ENCODE measurements around the gene AGPS. TPM values are rescaled to one million over a fixed set of nuclear protein-coding genes. Genes with fewer than 3 reads are reported as not detected.
"Not testable (repeated sequence)": the region's sequence is repeated elsewhere in the genome, so short reads cannot be mapped to it uniquely, and the experiment has no call there.

The AGPS gene
- total RNA-seq, 1 experiment from 2014 or later = 46.7 TPM

DNA sequence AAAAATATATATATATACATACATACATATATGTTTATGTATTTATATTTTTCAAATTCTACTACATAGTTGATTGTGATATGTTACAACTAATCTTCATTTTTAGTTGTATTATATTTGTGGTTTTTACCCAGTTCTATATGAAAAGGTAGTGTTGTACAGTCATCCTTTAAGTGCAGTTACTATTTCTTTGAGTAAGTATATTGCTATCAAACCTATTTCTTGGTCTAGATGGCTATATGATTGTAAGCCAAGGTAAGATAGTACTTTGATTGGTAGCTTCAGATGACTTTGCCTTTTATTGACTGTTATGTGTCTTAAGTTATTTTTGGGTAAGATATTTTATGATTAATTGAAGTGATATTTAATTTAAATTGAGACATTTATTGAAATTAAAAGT, 89.6 kb downstream of the AGPS start:
- BruUV-seq (replicated peaks) = no TSS peak
- POLR2A ChIA-PET (ENCODE audit: low non-redundant PET) = no interaction called here
- H3K27me3 ChIP-seq (replicated peaks; ENCODE audit: insufficient read depth, low read depth, low read length, poor library complexity) = no peaks in the 10 kb centered on the region
- TF ChIP-seq, protein P1, sequence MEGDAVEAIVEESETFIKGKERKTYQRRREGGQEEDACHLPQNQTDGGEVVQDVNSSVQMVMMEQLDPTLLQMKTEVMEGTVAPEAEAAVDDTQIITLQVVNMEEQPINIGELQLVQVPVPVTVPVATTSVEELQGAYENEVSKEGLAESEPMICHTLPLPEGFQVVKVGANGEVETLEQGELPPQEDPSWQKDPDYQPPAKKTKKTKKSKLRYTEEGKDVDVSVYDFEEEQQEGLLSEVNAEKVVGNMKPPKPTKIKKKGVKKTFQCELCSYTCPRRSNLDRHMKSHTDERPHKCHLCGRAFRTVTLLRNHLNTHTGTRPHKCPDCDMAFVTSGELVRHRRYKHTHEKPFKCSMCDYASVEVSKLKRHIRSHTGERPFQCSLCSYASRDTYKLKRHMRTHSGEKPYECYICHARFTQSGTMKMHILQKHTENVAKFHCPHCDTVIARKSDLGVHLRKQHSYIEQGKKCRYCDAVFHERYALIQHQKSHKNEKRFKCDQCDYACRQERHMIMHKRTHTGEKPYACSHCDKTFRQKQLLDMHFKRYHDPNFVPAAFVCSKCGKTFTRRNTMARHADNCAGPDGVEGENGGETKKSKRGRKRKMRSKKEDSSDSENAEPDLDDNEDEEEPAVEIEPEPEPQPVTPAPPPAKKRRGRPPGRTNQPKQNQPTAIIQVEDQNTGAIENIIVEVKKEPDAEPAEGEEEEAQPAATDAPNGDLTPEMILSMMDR (conservative IDR thresholded peaks at IDR 0.05; ENCODE audit: low read depth, low read length) = no peak
- no peak for TF ChIP-seq EZH2 (IDR thresholded peaks at IDR 0.05; ENCODE audit: borderline replicate concordance, low read depth, low read length, poor library complexity, severe bottlenecking)
- no peak overlapping the region for H3K27ac ChIP-seq (ENCODE audit: low read depth, low read length, poor library complexity, severe bottlenecking)
- no peak for DNase-seq (ENCODE audit: low spot score)
- intact Hi-C loops (cut with micrococcal nuclease; ENCODE audit: unreplicated experiment) = no loop called here
- CTCF ChIA-PET = no interaction called here
- H3K9me3 ChIP-seq (ENCODE audit: low read depth, low read length, poor library complexity, severe bottlenecking) = peaks cover 15% of the 10 kb centered on the region
- no peak overlapping the region for H3K4me3 ChIP-seq (ENCODE audit: low read depth, low read length, poor library complexity, severe bottlenecking)
- H3K4me1 ChIP-seq (ENCODE audit: insufficient read depth, low read length, poor library complexity, severe bottlenecking) = peaks cover 21% of the 10 kb centered on the region
- no peaks in the 10 kb centered on the region for H3K36me3 ChIP-seq (ENCODE audit: insufficient read depth, low read length, poor library complexity, severe bottlenecking)

- Histone ChIP-seq H3K36me3 (ENCODE audit: insufficient read depth, low read length, poor library complexity, severe bottlenecking) (no peaks in the 10 kb centered on the region), H3K27ac (ENCODE audit: low read depth, low read length, poor library complexity, severe bottlenecking) (no peak overlapping the region), H3K4me1 (ENCODE audit: insufficient read depth, low read length, poor library complexity, severe bottlenecking) (peaks cover 24% of the 10 kb centered on the region), H3K9me3 (ENCODE audit: low read depth, low read length, poor library complexity, severe bottlenecking) (peaks cover 7% of the 10 kb centered on the region), H3K27me3 (replicated peaks; ENCODE audit: insufficient read depth, low read depth, low read length, poor library complexity) (no peaks in the 10 kb centered on the region), H3K4me3 (ENCODE audit: low read depth, low read length, poor library complexity, severe bottlenecking) (no peak overlapping the region)
- no TSS peak for BruUV-seq (replicated peaks)
- no peak for TF ChIP-seq EZH2 (IDR thresholded peaks at IDR 0.05; ENCODE audit: borderline replicate concordance, low read depth, low read length, poor library complexity, severe bottlenecking)
- ChIA-PET POLR2A (ENCODE audit: low non-redundant PET) (no interaction called here), CTCF (no interaction called here)
- no peak for DNase-seq (ENCODE audit: low spot score)
- intact Hi-C loops (cut with micrococcal nuclease; ENCODE audit: unreplicated experiment) = no loop called here
These were observed 91.0 kb downstream of the AGPS start for GRCh38 chr2:177483531-177483930.

- DNase-seq (ENCODE audit: low spot score) = no peak
- H3K9me3 ChIP-seq (ENCODE audit: low read depth, low read length, poor library complexity, severe bottlenecking) = no peaks in the 10 kb centered on the region
- no peaks in the 10 kb centered on the region for H3K36me3 ChIP-seq (ENCODE audit: insufficient read depth, low read length, poor library complexity, severe bottlenecking)
- peaks cover 24% of the 10 kb centered on the region for H3K4me1 ChIP-seq (ENCODE audit: insufficient read depth, low read length, poor library complexity, severe bottlenecking)
- H3K4me3 ChIP-seq (ENCODE audit: low read depth, low read length, poor library complexity, severe bottlenecking) = no peak overlapping the region
- no TSS peak for BruUV-seq (replicated peaks)
- no peak for TF ChIP-seq EZH2 (IDR thresholded peaks at IDR 0.05; ENCODE audit: borderline replicate concordance, low read depth, low read length, poor library complexity, severe bottlenecking)
- TF ChIP-seq, protein P1 (conservative IDR thresholded peaks at IDR 0.05; ENCODE audit: low read depth, low read length) = no peak
- POLR2A ChIA-PET (ENCODE audit: low non-redundant PET) = no interaction called here
- intact Hi-C loops (cut with micrococcal nuclease; ENCODE audit: unreplicated experiment) = no loop called here
- CTCF ChIA-PET = no interaction called here
- H3K27ac ChIP-seq (ENCODE audit: low read depth, low read length, poor library complexity, severe bottlenecking) = no peak overlapping the region
- no peaks in the 10 kb centered on the region for H3K27me3 ChIP-seq (replicated peaks; ENCODE audit: insufficient read depth, low read depth, low read length, poor library complexity)
These were observed 91.7 kb downstream of the AGPS start for GRCh38 chr2:177484180-177484795.

- BruUV-seq (replicated peaks); H3K27ac ChIP-seq (ENCODE audit: low read depth, low read length, poor library complexity, severe bottlenecking); POLR2A ChIA-PET (ENCODE audit: low non-redundant PET); CTCF ChIA-PET; H3K9me3 ChIP-seq (ENCODE audit: low read depth, low read length, poor library complexity, severe bottlenecking); H3K36me3 ChIP-seq (ENCODE audit: insufficient read depth, low read length, poor library complexity, severe bottlenecking); DNase-seq (ENCODE audit: low spot score); H3K27me3 ChIP-seq (replicated peaks; ENCODE audit: insufficient read depth, low read depth, low read length, poor library complexity); H3K4me3 ChIP-seq (ENCODE audit: low read depth, low read length, poor library complexity, severe bottlenecking): not testable (repeated sequence)
- H3K4me1 ChIP-seq (ENCODE audit: insufficient read depth, low read length, poor library complexity, severe bottlenecking) = peaks cover 24% of the 10 kb centered on the region
- intact Hi-C loops (cut with micrococcal nuclease; ENCODE audit: unreplicated experiment) = loop anchor here (5.0 kb wide), 1 partner anchor 148 kb away; no protein-coding TSS in a partner anchor
These were observed 93.1 kb downstream of the AGPS start for GRCh38 chr2:177485657-177486056.
